ENCODE measurements around the gene PAX6.

- no peak for TF ChIP-seq CTCF (IDR thresholded peaks at IDR 0.05)
- TF ChIP-seq POLR2AphosphoS5 (IDR thresholded peaks at IDR 0.05; ENCODE audit: low read depth, low read length), result no peak
- no peak for TF ChIP-seq REST (IDR thresholded peaks at IDR 0.05; ENCODE audit: insufficient read depth in 1 of 2, low read depth in 2 of 2, low read length in 1 of 2)
- TF ChIP-seq SIN3A (IDR thresholded peaks at IDR 0.05; ENCODE audit: borderline replicate concordance, insufficient read depth, low read depth, low read length), result no peak
Measured at GRCh38 chr11:31792036-31792435, 19.1 kb downstream of the PAX6 start.
